Upper lobe of left lung (tissue), 4 donors: ENCODE results near the gene DOK1.

ENCODE experiments used
- CTCF ChIP-seq, 6 experiments: fragments of 450-650 bp in 4 of 6; fragments of 200-600 bp in 2 of 6; sonication (generic) in 2 of 6; IDR thresholded peaks; one replicate each; pipeline ENCODE4 v1.5.1; 2016 to 2019; ENCODE audit warnings: antibody characterized with exemption in 6 of 6
- EP300 ChIP-seq, 4 donors: sonication (generic); formaldehyde crosslinking; IDR thresholded peaks; one replicate each; pipeline ENCODE4 v1.5.1; 2017; ENCODE audit warnings: antibody characterized with exemption in 4 of 4, control low read depth in 2 of 4

- TF ChIP-seq CTCF (IDR thresholded peaks at IDR 0.05) (no peak), EP300 (IDR thresholded peaks at IDR 0.05) (no peak)
Observed at GRCh38 chr2:74567881-74568280, 13.4 kb downstream of the DOK1 start.
